ENCODE data around the gene ZCCHC12.

ZCCHC12 gene

GRCh38 chrX:118872102-118872566 lies 48.5 kb downstream of the ZCCHC12 start:
- no peak for DNase-seq
